Airway epithelial cell (primary cell): Measurements from ENCODE around the gene TMEM273. TPM values are rescaled to one million over a fixed set of nuclear protein-coding genes. Genes with fewer than 3 reads are reported as not detected.

ENCODE experiments used
- total RNA-seq: library from RNA; depleted of rRNA; stranded (reverse); fragments of >200 nt; gene quantifications from 2 replicates; pipeline ENCODE4 v1.2.3, GENCODE V29; 2015

The TMEM273 gene, protein sequence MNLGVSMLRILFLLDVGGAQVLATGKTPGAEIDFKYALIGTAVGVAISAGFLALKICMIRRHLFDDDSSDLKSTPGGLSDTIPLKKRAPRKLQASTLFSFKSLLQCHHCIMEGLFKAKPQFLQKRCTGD
- total RNA-seq, result not detected in 2 replicates

DNA sequence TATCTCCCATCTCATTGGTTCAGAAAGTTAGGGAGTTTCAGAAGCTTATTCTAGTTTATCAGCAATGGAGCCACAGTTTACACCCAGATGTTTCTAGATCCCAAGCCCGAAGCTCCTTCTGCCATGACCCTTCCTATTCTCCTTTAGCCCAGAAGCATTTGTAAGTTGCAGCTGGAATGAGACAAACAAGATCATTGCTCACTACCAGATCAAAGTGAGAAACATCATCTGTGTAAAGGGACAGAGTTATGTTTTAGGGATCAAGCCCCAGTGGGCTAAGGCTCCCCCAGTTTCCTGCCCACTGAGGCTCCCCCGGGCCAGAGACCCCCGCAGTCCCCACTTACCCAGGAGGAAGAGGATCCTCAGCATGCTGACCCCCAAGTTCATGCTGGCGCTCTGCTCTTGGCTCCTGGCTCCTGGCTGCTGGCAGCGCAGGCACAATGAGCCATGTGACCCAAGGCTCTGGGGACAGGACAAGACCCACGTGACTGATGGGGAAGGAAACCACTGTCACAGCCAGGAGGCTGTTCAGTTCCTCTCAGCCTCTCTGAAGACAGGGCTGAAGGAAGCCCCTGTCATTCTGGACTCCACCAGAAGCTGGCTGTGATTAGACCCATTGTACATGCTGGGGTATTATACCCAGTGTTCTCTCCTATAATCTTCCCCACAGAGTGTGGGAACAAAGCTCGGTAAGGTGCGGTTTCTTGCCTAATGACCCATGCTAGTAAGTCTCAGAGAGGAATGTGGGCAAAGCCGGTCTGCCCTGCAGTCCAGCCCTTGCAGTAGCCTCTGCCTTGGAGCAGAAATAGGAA is at the start of gene TMEM273:
Gene TMEM273 (minus strand): TSS at position 442 of the 812 bp plus-strand sequence. CDS start 55 bp downstream, at position 387.

DNA sequence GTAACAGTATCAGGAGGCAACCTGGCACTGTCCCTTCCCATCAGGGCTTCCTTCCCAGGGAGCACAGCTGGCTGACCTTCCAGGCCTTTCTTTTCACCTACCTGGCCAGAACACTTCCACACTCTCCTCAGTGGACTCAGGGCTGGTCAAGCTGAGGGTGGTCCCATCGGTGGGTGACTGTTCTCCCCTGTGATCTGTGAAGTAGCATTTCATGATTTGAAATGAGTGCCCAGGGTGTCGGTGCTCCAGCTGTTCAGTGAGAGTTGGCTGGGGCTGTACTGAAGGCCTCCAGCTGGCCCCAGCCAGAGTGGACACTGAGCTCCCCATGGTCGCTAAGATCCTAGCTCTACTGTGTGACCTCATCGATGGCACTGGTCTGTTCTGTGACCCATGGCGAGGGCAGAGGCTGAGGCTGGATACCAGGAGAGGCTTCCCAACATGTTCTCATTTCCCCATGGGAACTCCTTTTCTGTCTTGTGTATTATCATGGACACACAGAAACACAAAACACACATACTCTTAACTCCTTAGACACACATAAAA is 54.4 kb downstream of the TMEM273 start, which contains the start of gene FAM170B:
Gene FAM170B (minus strand): TSS at position 316 of the 543 bp plus-strand sequence. CDS start 103 bp downstream, at position 213.

DNA sequence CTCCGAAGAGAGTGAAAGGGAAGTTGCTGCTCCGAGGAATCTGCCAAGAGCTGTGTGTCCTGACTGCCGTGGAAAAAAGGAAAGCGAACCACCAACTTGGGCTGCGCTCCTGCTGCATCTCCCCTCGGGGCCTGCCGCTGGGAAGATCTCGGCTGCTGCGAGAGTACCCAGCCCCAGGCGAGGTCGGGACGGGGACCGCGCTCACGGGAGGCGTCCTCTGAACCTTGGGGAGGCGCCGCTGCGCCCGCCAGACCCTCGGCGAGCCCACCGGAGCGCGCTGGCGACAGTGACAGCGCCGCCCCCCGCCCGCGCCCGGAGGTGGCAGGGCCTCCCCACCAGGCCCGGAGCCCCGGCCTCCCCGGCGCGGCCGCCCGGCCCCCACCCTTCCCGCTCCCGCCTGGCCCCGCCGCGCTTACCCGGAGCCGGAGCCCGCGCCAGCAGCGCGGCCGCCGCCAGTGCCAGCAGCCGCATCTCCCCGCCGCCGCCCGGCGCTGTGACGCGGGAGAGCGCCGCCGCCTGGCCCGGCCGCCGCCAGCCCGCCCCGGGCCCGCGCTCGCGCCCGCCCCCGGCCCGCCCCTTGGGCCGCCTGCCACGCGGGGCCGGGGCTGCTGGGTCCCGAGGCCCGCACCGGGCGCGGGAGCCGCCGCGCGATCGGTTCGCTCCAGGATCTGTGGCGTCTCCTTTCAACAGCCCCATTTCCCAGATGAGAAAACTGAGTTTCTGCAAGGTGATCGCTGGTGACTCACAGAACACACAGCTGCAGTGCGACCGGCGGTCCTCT is 73.0 kb downstream of the TMEM273 start, which contains the start of gene VSTM4:
Gene VSTM4 (minus strand): TSS at position 508 of the 781 bp plus-strand sequence. CDS start 37 bp downstream, at position 471.

Other genes with a start within 250 kb of the TMEM273 start
- not detected in 2 replicates for gene LRRC18, start 248.6 kb downstream of the TMEM273 start, total RNA-seq
- gene VSTM4, start 72.9 kb downstream of the TMEM273 start, total RNA-seq, result 0.05 and 0.07 TPM in 2 replicates
- gene FAM170B, start 54.4 kb downstream of the TMEM273 start, total RNA-seq, result not detected in 2 replicates
- not detected in 2 replicates for gene C10orf71, start 110.8 kb upstream of the TMEM273 start, total RNA-seq
- not detected in 2 replicates for gene DRGX, start 207.7 kb upstream of the TMEM273 start, total RNA-seq